PC-3 (cell line): ENCODE data around the gene SSBP2. TPM values are rescaled to one million over a fixed set of nuclear protein-coding genes. Genes with fewer than 3 reads are reported as not detected.

Experiments
- ATAC-seq: fragments of 200-7000 bp; cut with Tn5 transposase; 2 replicates; pipeline ENCODE4 v1.9.1; 2020; ENCODE audit warnings: mild to moderate bottlenecking, moderate library complexity
- BruUV-seq: library from RNA; stranded (reverse); fragments of 400-500 nt; replicated peaks from 2 replicates; lab custom pipeline; 2021; lab: Mats Ljungman, UMichigan
- CTCF ChIA-PET: fragments of 300-600 bp; sonication (Branson Sonifier 250); formaldehyde crosslinking; loops from one replicate; lab custom pipeline; 2022; ENCODE audit warnings: antibody characterized with exemption; lab: Charles Lee
- POLR2A ChIA-PET: fragments of 300-600 bp; sonication (Branson Sonifier 250); formaldehyde crosslinking; loops from one replicate; lab custom pipeline; 2022; ENCODE audit warnings: antibody characterized with exemption; ENCODE audit not compliant: unreplicated experiment; lab: Charles Lee
- DNase-seq: peaks from one replicate; pipeline ENCODE4 v3.0.0-alpha.2; 2015
- H2AFZ ChIP-seq: fragments of 300-600 bp; sonication (generic); 2 replicates; pipeline ENCODE4 v1.6.0; 2016; ENCODE audit warnings: antibody characterized with exemption, low read length
- H3F3A ChIP-seq: fragments of 300-600 bp; sonication (generic); one replicate; pipeline ENCODE4 v1.6.0; 2017; ENCODE audit warnings: antibody characterized with exemption, low read length, control low read depth, mild to moderate bottlenecking; ENCODE audit not compliant: unreplicated experiment
- H3K27ac ChIP-seq: fragments of 300-600 bp; sonication (generic); 2 replicates; pipeline ENCODE4 v1.5.1; 2016; ENCODE audit warnings: mild to moderate bottlenecking, low read length
- H3K27me3 ChIP-seq: fragments of 300-600 bp; sonication (generic); 2 replicates; pipeline ENCODE4 v1.6.1; 2016; ENCODE audit warnings: low read length, mixed read lengths
- H3K36me3 ChIP-seq: fragments of 300-600 bp; sonication (generic); 2 replicates; pipeline ENCODE4 v1.6.1; 2016; ENCODE audit warnings: low read depth, mixed run types, low read length, mixed read lengths
- H3K4me1 ChIP-seq: fragments of 300-600 bp; sonication (generic); 2 replicates; pipeline ENCODE4 v1.5.1; 2016; ENCODE audit warnings: low read length; ENCODE audit not compliant: insufficient read depth
- H3K4me2 ChIP-seq: fragments of 300-600 bp; sonication (generic); 2 replicates; pipeline ENCODE4 v1.6.0; 2016; ENCODE audit warnings: low read length
- H3K4me3 ChIP-seq: fragments of 300-600 bp; sonication (generic); 2 replicates; pipeline ENCODE4 v1.5.1; 2016; ENCODE audit warnings: mild to moderate bottlenecking, low read length, mixed read lengths
- H3K79me2 ChIP-seq: fragments of 300-600 bp; sonication (generic); 2 replicates; pipeline ENCODE4 v1.6.1; 2017; ENCODE audit warnings: low read length, mixed read lengths
- H3K9ac ChIP-seq: fragments of 300-600 bp; sonication (generic); 2 replicates; pipeline ENCODE4 v1.6.0; 2016; ENCODE audit warnings: mild to moderate bottlenecking, low read length
- H3K9me2 ChIP-seq: fragments of 300-600 bp; sonication (generic); replicated peaks from 2 replicates; pipeline ENCODE4 v1.6.1; 2016; ENCODE audit warnings: mixed run types, low read length, mixed read lengths
- H3K9me3 ChIP-seq: fragments of 300-600 bp; sonication (generic); 2 replicates; pipeline ENCODE4 v1.6.1; 2016; ENCODE audit warnings: low read length, mixed read lengths
- H4K20me1 ChIP-seq: fragments of 300-600 bp; sonication (generic); 2 replicates; pipeline ENCODE4 v1.6.1; 2016; ENCODE audit warnings: low read length, mixed read lengths
- CTCF ChIP-seq: fragments of 300-600 bp; sonication (generic); conservative IDR thresholded peaks from 2 replicates; pipeline ENCODE4 v1.5.1; 2017; ENCODE audit warnings: antibody characterized with exemption, low read depth, mild to moderate bottlenecking, low read length
- EZH2 ChIP-seq: fragments of 300-600 bp; sonication (generic); IDR thresholded peaks from one replicate; pipeline ENCODE4 v1.6.1; 2017; ENCODE audit warnings: antibody characterized with exemption, mild to moderate bottlenecking, low read length; ENCODE audit not compliant: unreplicated experiment
- EZH2phosphoT487 ChIP-seq: fragments of 300-600 bp; sonication (generic); IDR thresholded peaks from 2 replicates; pipeline ENCODE4 v1.6.1; 2018; ENCODE audit warnings: mild to moderate bottlenecking, antibody characterized with exemption, low read length, borderline replicate concordance
- intact Hi-C: fragments of 100-400 bp; cut with micrococcal nuclease; formaldehyde crosslinking; loops from 2 replicates; pipeline ENCODE4 v1.9.0; 2023
- total RNA-seq: library from RNA; depleted of rRNA; stranded (reverse); fragments of >200 nt; gene quantifications from 2 replicates; pipeline ENCODE4 v1.2.3, GENCODE V29; 2014

The SSBP2 gene
- total RNA-seq, 1 experiment from 2014 or later, result 5.8 TPM

- Histone ChIP-seq H2AFZ (no peak overlapping the region), H3K4me3 (no peak overlapping the region), H3K27me3 (no peaks in the 10 kb centered on the region), H3K4me2 (no peak overlapping the region), H3K9me2 (no peaks in the 10 kb centered on the region), H3K27ac (no peak overlapping the region), H3K4me1 (peaks cover 63% of the 10 kb centered on the region), H4K20me1 (no peaks in the 10 kb centered on the region), H3K79me2 (no peaks in the 10 kb centered on the region), H3K36me3 (no peaks in the 10 kb centered on the region), H3K9ac (no peak overlapping the region), H3K9me3 (no peaks in the 10 kb centered on the region), H3F3A (no peaks in the 10 kb centered on the region)
- no TSS peak for BruUV-seq
- POLR2A ChIA-PET, result interaction anchor here (0.6 kb wide), 1 partner anchor 24 kb away, joined by 6 read pairs; no protein-coding TSS in a partner anchor
- intact Hi-C loops, result loop anchor here (5.0 to 10.0 kb wide), 4 partner anchors 411 to 801 kb away; partner anchors contain the start of gene ATG10
- DNase-seq (no peak), ATAC-seq (no peak)
- no peak for TF ChIP-seq CTCF
- no peak for TF ChIP-seq EZH2phosphoT487
- TF ChIP-seq EZH2, result no peak
- CTCF ChIA-PET, result no interaction called here
Observed at GRCh38 chr5:81426359-81427030, 324.4 kb downstream of the SSBP2 start.

GRCh38 chr5:81425569-81425968 is 325.3 kb downstream of the SSBP2 start:
- intact Hi-C loops, result loop anchor here (1.0 to 10.0 kb wide), 8 partner anchors 82 to 802 kb away; partner anchors contain the start of gene ATG10
- no peak overlapping the region for H3K9ac ChIP-seq
- H3K9me3 ChIP-seq, result no peaks in the 10 kb centered on the region
- no peaks in the 10 kb centered on the region for H3K36me3 ChIP-seq
- H3K27me3 ChIP-seq, result no peaks in the 10 kb centered on the region
- peaks cover 73% of the 10 kb centered on the region for H3K4me1 ChIP-seq
- no peaks in the 10 kb centered on the region for H3K79me2 ChIP-seq
- TF ChIP-seq EZH2phosphoT487, result no peak
- TF ChIP-seq CTCF, result peak; percentile 68
- peak overlapping the region; percentile 8; the same call in 1 of the 2 replicates for H2AFZ ChIP-seq
- CTCF ChIA-PET, result interaction anchor here (0.6 to 0.7 kb wide), 2 partner anchors 75 to 360 kb away, joined by 4 to 8 read pairs; no protein-coding TSS in a partner anchor
- H3K4me3 ChIP-seq, result no peak overlapping the region
- BruUV-seq, result no TSS peak
- no peaks in the 10 kb centered on the region for H4K20me1 ChIP-seq
- POLR2A ChIA-PET, result interaction anchor here (0.6 kb wide), 1 partner anchor 322 kb away, joined by 3 read pairs; no protein-coding TSS in a partner anchor
- DNase-seq (peak; percentile 52), ATAC-seq (peak; percentile 7; the same call in 1 of the 2 replicates)
- H3K27ac ChIP-seq, result no peak overlapping the region
- 0 out of 2 replicates have a peak overlapping the region, but pooled peaks have one; percentile 6 for H3K4me2 ChIP-seq
- no peaks in the 10 kb centered on the region for H3K9me2 ChIP-seq
- no peaks in the 10 kb centered on the region for H3F3A ChIP-seq
